ENCODE measurements around the gene PIK3C2A.

- TF ChIP-seq POLR2A (IDR thresholded peaks at IDR 0.05) (no peak), CTCF (IDR thresholded peaks at IDR 0.05) (no peak)
Observed at GRCh38 chr11:17229481-17230152, 21.8 kb upstream of the PIK3C2A start.

All from body of pancreas (tissue), 4 donors.